T-cell (primary cell): ENCODE results near the gene POLR1B. TPM values are rescaled to one million over a fixed set of nuclear protein-coding genes. Genes with fewer than 3 reads are reported as not detected.

Experiments
- ATAC-seq, 4 experiments: fragments of 200-7000 bp in 3 of 4; fragments of 150-1000 bp in 1 of 4; cut with Tn5 transposase; replicated peaks in 1 of 4; 1 replicate in 3 of 4; 2 replicates in 1 of 4; pipeline ENCODE4 v1.10.0; 2021; ENCODE audit warnings: moderate library complexity in 3 of 4, mild to moderate bottlenecking in 2 of 4, moderate number of reproducible peaks in 1 of 4
- CTCF ChIA-PET, 2 donors: fragments of 300-600 bp; sonication (Branson Sonifier 250); formaldehyde crosslinking; loops; one replicate each; lab custom pipeline; 2022; ENCODE audit warnings: antibody characterized with exemption in 2 of 2; lab: Charles Lee
- POLR2A ChIA-PET, 2 donors: fragments of 300-600 bp; sonication (Branson Sonifier 250); formaldehyde crosslinking; loops; one replicate each; lab custom pipeline; 2022; ENCODE audit warnings: antibody characterized with exemption in 2 of 2; lab: Charles Lee
- DNase-seq, 35 experiments: peaks; one replicate each; pipeline versions ENCODE4 v3.0.0 to v3.0.0-alpha.2; 2013 to 2023
- H3K27ac ChIP-seq: one replicate; pipeline ENCODE4 v1.5.1; 2013; ENCODE audit warnings: low read length
- H3K27me3 ChIP-seq, 2 experiments: replicated peaks in 1 of 2; 1 replicate in 1 of 2; 2 replicates in 1 of 2; pipeline versions ENCODE4 v1.6.1 to v1.7.0; 2013; ENCODE audit warnings: low read length in 1 of 2, mixed read lengths in 1 of 2; ENCODE audit not compliant: control insufficient read depth in 2 of 2, insufficient read depth in 2 of 2; ENCODE audit errors: extremely low read depth in 1 of 2
- H3K36me3 ChIP-seq, 2 donors: 1 replicate in 1 of 2; 2 replicates in 1 of 2; pipeline versions ENCODE4 v1.6.1 to v1.7.0; 2013; ENCODE audit warnings: low read length in 1 of 2; ENCODE audit not compliant: control insufficient read depth in 2 of 2, insufficient read depth in 1 of 2; ENCODE audit errors: extremely low read depth in 1 of 2
- H3K4me1 ChIP-seq, 2 experiments: 1 replicate in 1 of 2; 2 replicates in 1 of 2; pipeline versions ENCODE4 v1.6.1 to v1.7.0; 2013; ENCODE audit warnings: low read length in 2 of 2, mixed read lengths in 1 of 2; ENCODE audit not compliant: insufficient read depth in 2 of 2, control insufficient read depth in 1 of 2; ENCODE audit errors: extremely low read depth in 1 of 2
- H3K4me3 ChIP-seq, 2 donors: 1 replicate in 1 of 2; 2 replicates in 1 of 2; pipeline versions ENCODE4 v1.5.1 to v1.7.0; 2013; ENCODE audit warnings: mild to moderate bottlenecking in 2 of 2, low read length in 1 of 2, moderate library complexity in 1 of 2; ENCODE audit not compliant: control insufficient read depth in 1 of 2; ENCODE audit errors: extremely low read depth in 1 of 2
- H3K9me3 ChIP-seq: 2 replicates; pipeline ENCODE4 v1.7.0; 2013
- H3K27ac Mint-ChIP-seq, 2 donors: one replicate each; pipeline ENCODE4 v1.8.0; 2020 to 2021; ENCODE audit warnings: mild to moderate bottlenecking in 2 of 2, mixed read lengths in 2 of 2
- H3K27me3 Mint-ChIP-seq, 2 donors: one replicate each; pipeline ENCODE4 v1.8.0; 2021 to 2022; ENCODE audit warnings: mixed read lengths in 2 of 2
- H3K36me3 Mint-ChIP-seq: one replicate; pipeline ENCODE4 v1.8.0; 2021; ENCODE audit warnings: mixed read lengths
- H3K4me1 Mint-ChIP-seq, 3 donors: one replicate each; pipeline ENCODE4 v1.8.0; 2020 to 2022; ENCODE audit warnings: mixed read lengths in 3 of 3, mild to moderate bottlenecking in 1 of 3
- H3K4me3 Mint-ChIP-seq, 3 donors: one replicate each; pipeline ENCODE4 v1.8.0; 2020 to 2022; ENCODE audit warnings: mild to moderate bottlenecking in 3 of 3, mixed read lengths in 3 of 3, moderate library complexity in 3 of 3
- H3K9me3 Mint-ChIP-seq, 3 donors: one replicate each; pipeline ENCODE4 v1.8.0; 2020 to 2022; ENCODE audit warnings: mixed read lengths in 3 of 3
- WGBS: methylation state at CpG from one replicate; pipeline ENCODE4 v1.1.5; 2013; ENCODE audit warnings: missing lambda C conversion rate; ENCODE audit not compliant: insufficient coverage; 5-methylcytosine and 5-hydroxymethylcytosine counted together
- total RNA-seq, 35 experiments: library from RNA in 6 of 35; stranded (reverse) in 6 of 35; fragments of 120-200 nt in 1 of 35; gene quantifications; one replicate each; pipeline versions ENCODE4 v1.2.1 to v1.2.4 and lab custom pipeline; 2013 to 2026

The POLR1B gene
- total RNA-seq, 5 donors from 2014 or later (not counting 1 experiment from before 2014, with no cell fraction given), result 15.1 to 39.5 (median 35.9) TPM

DNA sequence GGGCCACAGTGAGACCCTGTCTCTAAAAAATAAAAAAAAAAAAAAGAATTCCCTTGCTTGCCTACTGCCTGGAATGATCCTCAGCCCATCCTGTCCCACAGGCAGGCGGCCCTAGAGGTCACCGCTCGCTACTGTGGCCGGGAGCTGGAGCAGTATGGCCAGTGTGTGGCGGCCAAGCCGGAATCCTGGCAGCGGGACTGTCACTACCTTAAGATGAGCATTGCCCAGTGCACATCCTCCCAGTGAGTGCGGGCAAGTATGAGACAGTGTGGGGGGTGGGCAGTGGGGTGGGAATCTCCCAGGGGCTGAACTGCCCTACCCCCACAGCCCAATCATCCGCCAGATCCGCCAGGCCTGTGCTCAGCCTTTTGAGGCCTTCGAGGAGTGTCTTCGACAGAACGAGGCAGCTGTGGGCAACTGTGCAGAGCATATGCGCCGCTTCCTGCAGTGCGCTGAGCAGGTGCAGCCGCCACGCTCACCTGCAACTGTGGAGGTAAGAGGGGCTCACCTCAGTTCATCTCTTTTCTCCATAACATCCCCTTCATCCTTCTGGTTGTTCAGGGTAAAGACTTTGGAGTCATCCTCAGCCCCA, 43.7 kb downstream of the POLR1B start:
- Histone ChIP-seq H3K27ac (peak overlapping the region; percentile 85), H3K36me3 (peaks cover 8 to 35% of the 10 kb centered on the region in 2 donors), H3K4me3 (no peak overlapping the region), H3K4me1 (peaks cover 17 to 35% of the 10 kb centered on the region in 2 experiments), H3K27me3 (no peaks in the 10 kb centered on the region), H3K9me3 (no peaks in the 10 kb centered on the region)
- DNase-seq (no peak), ATAC-seq (no peak)
- peaks cover 20% of the 10 kb centered on the region for H3K36me3 Mint-ChIP-seq
- H3K4me3 Mint-ChIP-seq, result peak overlapping the region; percentile 40 to 94 (median 87)
- peaks cover 35 to 44% (median 43%) of the 10 kb centered on the region in 3 donors for H3K4me1 Mint-ChIP-seq
- H3K27me3 Mint-ChIP-seq, result no peaks in the 10 kb centered on the region
- no peak overlapping the region for H3K27ac Mint-ChIP-seq
- peaks cover 0 to 4% (median 0%) of the 10 kb centered on the region in 3 donors for H3K9me3 Mint-ChIP-seq
- CTCF ChIA-PET, result no interaction called here
- 96% methylated on average over 7 of the region's 18 CpGs for WGBS
- POLR2A ChIA-PET, result no interaction called here

DNA sequence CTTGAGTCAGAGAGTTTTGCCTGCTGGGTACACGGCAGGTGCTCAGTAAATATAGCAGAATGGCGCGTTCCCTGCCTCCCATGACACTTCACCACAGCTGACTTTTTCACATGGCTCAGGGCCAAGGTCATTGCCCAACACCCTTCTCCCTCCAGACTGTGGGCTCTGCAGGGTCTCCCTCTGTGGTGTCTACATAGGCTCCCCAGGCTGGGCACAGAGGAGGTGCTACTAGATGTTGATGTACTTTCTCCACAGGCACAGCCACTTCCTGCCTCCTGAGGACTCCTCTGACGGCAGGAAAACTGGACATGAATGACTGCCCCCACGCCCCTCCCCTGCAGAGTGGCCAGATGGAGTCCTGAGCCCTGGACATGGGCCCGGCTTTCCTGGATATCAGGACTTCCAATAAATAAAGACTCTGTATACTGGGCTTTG, 46.4 kb downstream of the POLR1B start:
- ATAC-seq (no peak), DNase-seq (no peak)
- ChIA-PET CTCF (no interaction called here), POLR2A (interaction anchor here in 1 of 2 donors (0.7 kb wide), 1 partner anchor 70 kb away, joined by 4 read pairs; no protein-coding TSS in a partner anchor)
- Mint-ChIP-seq H3K36me3 (peaks cover 23% of the 10 kb centered on the region), H3K4me3 (no peak overlapping the region), H3K4me1 (peaks cover 25 to 39% (median 34%) of the 10 kb centered on the region in 3 donors), H3K27me3 (no peaks in the 10 kb centered on the region), H3K27ac (no peak overlapping the region), H3K9me3 (peaks cover 0 to 1% (median 0%) of the 10 kb centered on the region in 3 donors)
- Histone ChIP-seq H3K4me3 (no peak overlapping the region), H3K4me1 (peaks cover 14 to 28% of the 10 kb centered on the region in 2 experiments), H3K9me3 (no peaks in the 10 kb centered on the region), H3K27me3 (no peaks in the 10 kb centered on the region), H3K36me3 (peaks cover 8 to 40% of the 10 kb centered on the region in 2 donors), H3K27ac (no peak overlapping the region)
- WGBS, result 95% methylated on average over 4 of the region's 6 CpGs

DNA sequence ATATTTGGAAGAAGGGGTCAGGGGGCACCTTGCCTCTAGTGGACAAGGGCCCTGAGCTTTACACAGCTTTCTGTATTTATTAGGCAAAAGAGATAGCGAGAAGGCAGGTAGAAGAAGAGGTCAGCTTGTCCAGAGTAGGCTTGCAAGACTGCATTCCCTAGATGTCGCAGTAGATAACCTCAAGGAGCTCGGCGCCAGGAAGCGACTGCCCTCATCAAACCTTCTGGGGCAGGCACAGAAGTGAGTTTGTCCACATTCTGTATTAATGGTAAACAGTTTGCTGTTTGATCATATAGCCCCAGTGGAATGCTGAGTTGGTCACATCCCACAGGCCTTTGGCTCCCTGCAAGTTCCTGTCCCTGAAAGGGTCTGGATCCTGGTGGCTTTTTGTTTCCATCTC, 49.1 kb downstream of the POLR1B start:
- POLR2A ChIA-PET, result no interaction called here

DNA sequence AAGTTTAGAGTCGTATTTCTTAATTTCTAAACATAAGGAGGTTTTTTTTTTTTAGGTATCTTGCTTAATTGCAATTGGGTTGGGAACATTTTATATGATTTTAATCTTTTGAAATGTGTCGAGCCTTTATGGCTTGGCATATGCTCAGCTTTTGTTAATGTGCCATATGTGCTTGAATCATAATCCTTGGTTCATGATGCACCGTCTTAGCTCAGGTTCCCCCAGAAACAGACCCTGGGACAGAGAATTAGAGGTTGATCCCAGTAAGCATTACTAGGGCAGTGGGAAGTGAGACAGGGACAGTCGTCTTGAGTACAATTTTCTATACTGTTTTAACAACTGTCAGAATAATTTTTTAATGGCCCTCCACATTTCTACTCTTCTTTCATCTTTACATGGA, 51.5 kb downstream of the POLR1B start:
- Histone ChIP-seq H3K4me3 (no peak overlapping the region), H3K4me1 (no peaks in the 10 kb centered on the region), H3K9me3 (no peaks in the 10 kb centered on the region), H3K36me3 (peaks cover 3 to 17% of the 10 kb centered on the region in 2 donors), H3K27me3 (no peaks in the 10 kb centered on the region), H3K27ac (no peak overlapping the region)
- ChIA-PET CTCF (interaction anchor here (0.7 to 1.0 kb wide), 3 partner anchors 9 to 348 kb away, joined by 3 read pairs; no protein-coding TSS in a partner anchor), POLR2A (interaction anchor here in 1 of 2 donors (0.5 kb wide), 1 partner anchor 159 kb away, joined by 4 read pairs; no protein-coding TSS in a partner anchor)
- DNase-seq, result no peak
- Mint-ChIP-seq H3K9me3 (no peaks in the 10 kb centered on the region), H3K36me3 (peaks cover 14% of the 10 kb centered on the region), H3K27me3 (no peaks in the 10 kb centered on the region), H3K4me3 (no peak overlapping the region), H3K4me1 (peaks cover 0 to under 1% (median 0%) of the 10 kb centered on the region in 3 donors), H3K27ac (no peak overlapping the region)
- no peak for ATAC-seq
- WGBS, result 100% methylated on average over 2 of the region's 4 CpGs

More for the DNA sequence above, 49.1 kb downstream of the POLR1B start:
- Mint-ChIP-seq H3K4me1 (peaks cover 4 to 14% (median 13%) of the 10 kb centered on the region in 3 donors), H3K9me3 (no peaks in the 10 kb centered on the region), H3K36me3 (peaks cover 29% of the 10 kb centered on the region), H3K27ac (no peak overlapping the region), H3K27me3 (no peaks in the 10 kb centered on the region), H3K4me3 (no peak overlapping the region)
- DNase-seq (no peak), ATAC-seq (no peak)
- H3K4me1 ChIP-seq, result peaks cover 0 to 4% of the 10 kb centered on the region in 2 experiments
- CTCF ChIA-PET, result interaction anchor here in 1 of 2 donors (0.9 kb wide), 1 partner anchor 117 kb away, joined by 3 read pairs; no protein-coding TSS in a partner anchor
- peaks cover 8 to 36% of the 10 kb centered on the region in 2 donors for H3K36me3 ChIP-seq
- no peaks in the 10 kb centered on the region for H3K27me3 ChIP-seq
- no peak overlapping the region for H3K4me3 ChIP-seq
- WGBS, result 80% methylated on average over 1 of the region's 5 CpGs
- no peak overlapping the region for H3K27ac ChIP-seq
- H3K9me3 ChIP-seq, result no peaks in the 10 kb centered on the region

DNA sequence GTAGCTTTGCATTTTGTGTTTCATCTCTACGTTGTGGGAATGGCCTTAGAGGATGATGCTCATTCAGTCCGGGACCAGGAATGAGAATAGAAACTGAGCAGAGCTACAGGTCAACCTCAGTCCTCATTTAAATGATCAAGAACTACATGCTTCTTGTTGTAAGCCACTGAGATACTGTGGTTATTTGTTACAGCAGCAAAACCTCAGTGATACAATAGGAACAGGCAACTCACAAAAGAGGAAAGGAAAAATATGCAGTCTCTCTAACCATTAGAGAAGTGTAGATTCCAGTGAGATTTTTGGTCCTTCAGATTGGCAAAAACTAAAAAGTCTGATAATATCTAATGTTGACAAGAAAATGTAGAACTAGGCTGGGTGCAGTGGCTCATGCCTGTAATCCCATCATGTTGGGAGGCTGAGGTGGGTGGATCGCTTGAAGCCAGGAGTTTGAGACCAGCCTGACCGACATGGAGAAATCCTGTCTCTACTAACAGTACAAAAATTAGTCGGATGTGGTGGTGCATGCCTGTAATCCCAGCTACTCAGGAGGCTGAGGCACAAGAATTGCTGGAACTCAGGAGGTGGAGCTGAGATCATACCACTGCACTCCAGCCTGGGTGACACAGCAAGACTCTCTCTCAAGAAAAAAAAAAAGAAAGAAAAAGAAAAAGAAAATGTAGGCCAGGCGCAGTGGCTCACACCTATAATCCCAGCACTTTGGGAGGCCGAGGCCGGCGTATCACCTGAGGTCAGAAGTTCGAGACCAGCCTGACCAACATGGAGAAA, 55.5 kb downstream of the POLR1B start:
- no peak overlapping the region for H3K27ac Mint-ChIP-seq
- Histone ChIP-seq H3K4me1 (peaks cover 0 to 5% of the 10 kb centered on the region in 2 experiments), H3K27me3 (no peaks in the 10 kb centered on the region), H3K36me3 (peaks cover 0 to 3% of the 10 kb centered on the region in 2 donors), H3K4me3 (no peak overlapping the region), H3K27ac (no peak overlapping the region), H3K9me3 (no peaks in the 10 kb centered on the region)
- CTCF ChIA-PET, result interaction anchor here in 1 of 2 donors (0.8 to 4.3 kb wide), 2 partner anchors 25 to 129 kb away, joined by 8 to 38 read pairs; no protein-coding TSS in a partner anchor
- WGBS, result 100% methylated on average over 2 of the region's 10 CpGs
- no peaks in the 10 kb centered on the region for H3K27me3 Mint-ChIP-seq
- DNase-seq, result no peak
- H3K4me3 Mint-ChIP-seq, result no peak overlapping the region
- no peak for ATAC-seq
- H3K36me3 Mint-ChIP-seq, result peaks cover 12% of the 10 kb centered on the region
- POLR2A ChIA-PET, result interaction anchor here in 1 of 2 donors (0.7 kb wide), 1 partner anchor 252 kb away, joined by 3 read pairs; no protein-coding TSS in a partner anchor
- H3K9me3 Mint-ChIP-seq, result no peaks in the 10 kb centered on the region
- H3K4me1 Mint-ChIP-seq, result peaks cover 0 to 5% (median 4%) of the 10 kb centered on the region in 3 donors

DNA sequence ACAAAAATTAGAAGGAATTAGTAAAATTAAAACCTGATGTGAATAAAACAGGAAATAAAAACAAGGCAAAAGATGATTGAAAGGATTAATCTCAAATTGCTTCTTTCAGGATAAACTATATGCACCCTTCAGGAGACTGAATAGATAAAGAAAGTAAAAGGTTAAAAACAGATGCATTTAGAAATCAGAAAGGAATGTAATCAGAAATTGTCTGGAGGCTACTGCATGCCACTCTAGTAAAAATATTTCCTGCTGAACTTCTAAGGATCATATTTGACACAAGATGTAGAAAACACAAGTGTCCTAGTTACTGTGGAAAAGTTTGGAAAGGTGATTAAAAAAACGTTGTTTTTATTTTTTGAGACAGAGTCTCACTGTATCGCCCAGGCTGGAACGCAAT, 58.4 kb downstream of the POLR1B start:
- whole genome bisulfite sequencing, result 90% methylated on average over 2 of the region's 3 CpGs
- H3K27me3 Mint-ChIP-seq, result no peaks in the 10 kb centered on the region
- Histone ChIP-seq H3K4me1 (peaks cover 0 to 5% of the 10 kb centered on the region in 2 experiments), H3K27ac (no peak overlapping the region), H3K4me3 (no peak overlapping the region), H3K27me3 (no peaks in the 10 kb centered on the region), H3K9me3 (no peaks in the 10 kb centered on the region), H3K36me3 (no peaks in the 10 kb centered on the region)
- DNase-seq (no peak), ATAC-seq (no peak)
- H3K4me3 Mint-ChIP-seq, result no peak overlapping the region
- no peaks in the 10 kb centered on the region for H3K36me3 Mint-ChIP-seq
- H3K4me1 Mint-ChIP-seq, result peaks cover 0 to 5% (median 4%) of the 10 kb centered on the region in 3 donors
- no peaks in the 10 kb centered on the region for H3K9me3 Mint-ChIP-seq
- H3K27ac Mint-ChIP-seq, result no peak overlapping the region
- POLR2A ChIA-PET, result interaction anchor here in 1 of 2 donors (0.6 kb wide), 1 partner anchor 131 kb away, joined by 5 read pairs; no protein-coding TSS in a partner anchor
- CTCF ChIA-PET, result interaction anchor here (0.6 to 4.3 kb wide), 11 partner anchors 13 to 285 kb away, joined by 3 to 38 read pairs (median 4); no protein-coding TSS in a partner anchor
